ENCODE results near the gene BTNL8. TPM values are rescaled to one million over a fixed set of nuclear protein-coding genes. Genes with fewer than 3 reads are reported as not detected.
"Not testable (repeated sequence)": the region's sequence is repeated elsewhere in the genome, so short reads cannot be mapped to it uniquely, and the experiment has no call there.

Gene BTNL8
- polyA plus RNA-seq, 1 experiment: not detected

- ChIA-PET POLR2A (no interaction called here), CTCF (no interaction called here)
- no peaks in the 10 kb centered on the region for H3K27me3 ChIP-seq (ENCODE audit: control insufficient read depth, insufficient read depth, low read length)
- no peak for TF ChIP-seq CTCF (IDR thresholded peaks at IDR 0.05; ENCODE audit: insufficient read depth, low read depth, low read length)
- DNase-seq (ENCODE audit: low read depth): no peak
- H3K36me3 ChIP-seq (ENCODE audit: control insufficient read depth, insufficient read depth, low read length): no peaks in the 10 kb centered on the region
- H3K4me3 ChIP-seq (ENCODE audit: low read depth, low read length): no peak overlapping the region
Observed at GRCh38 chr5:180875860-180876426, 23.0 kb upstream of the BTNL8 start.

GRCh38 chr5:180885845-180886529 lies 13.0 kb upstream of the BTNL8 start:
- CTCF ChIA-PET: interaction anchor here (1.4 kb wide), 1 partner anchor 17 kb away, joined by 5 read pairs; no protein-coding TSS in a partner anchor
- POLR2A ChIA-PET; H3K27me3 ChIP-seq (ENCODE audit: control insufficient read depth, insufficient read depth, low read length); H3K36me3 ChIP-seq (ENCODE audit: control insufficient read depth, insufficient read depth, low read length); H3K4me3 ChIP-seq (ENCODE audit: low read depth, low read length); DNase-seq (ENCODE audit: low read depth): not testable (repeated sequence)

GRCh38 chr5:180889381-180889780 lies 9.6 kb upstream of the BTNL8 start:
- Histone ChIP-seq H3K36me3 (ENCODE audit: control insufficient read depth, insufficient read depth, low read length) (no peaks in the 10 kb centered on the region), H3K27me3 (ENCODE audit: control insufficient read depth, insufficient read depth, low read length) (no peaks in the 10 kb centered on the region), H3K4me3 (ENCODE audit: low read depth, low read length) (no peak overlapping the region)
- POLR2A ChIA-PET: no interaction called here
- no peak for DNase-seq (ENCODE audit: low read depth)
- no peak for TF ChIP-seq CTCF (IDR thresholded peaks at IDR 0.05; ENCODE audit: insufficient read depth, low read depth, low read length)
- CTCF ChIA-PET: no interaction called here

- H3K36me3 ChIP-seq (ENCODE audit: control insufficient read depth, insufficient read depth, low read length); POLR2A ChIA-PET; H3K27me3 ChIP-seq (ENCODE audit: control insufficient read depth, insufficient read depth, low read length); DNase-seq (ENCODE audit: low read depth); H3K4me3 ChIP-seq (ENCODE audit: low read depth, low read length); CTCF ChIA-PET: not testable (repeated sequence)
Observed at GRCh38 chr5:180895330-180895729, 3.6 kb upstream of the BTNL8 start.

- CTCF ChIA-PET: no interaction called here
- no peak for DNase-seq (ENCODE audit: low read depth)
- Histone ChIP-seq H3K27me3 (ENCODE audit: control insufficient read depth, insufficient read depth, low read length) (no peaks in the 10 kb centered on the region), H3K36me3 (ENCODE audit: control insufficient read depth, insufficient read depth, low read length) (no peaks in the 10 kb centered on the region), H3K4me3 (ENCODE audit: low read depth, low read length) (no peak overlapping the region)
- POLR2A ChIA-PET: no interaction called here
- TF ChIP-seq CTCF (IDR thresholded peaks at IDR 0.05; ENCODE audit: insufficient read depth, low read depth, low read length): no peak
Observed at GRCh38 chr5:180900178-180900577, 1.2 kb downstream of the BTNL8 start.

- no peaks in the 10 kb centered on the region for H3K36me3 ChIP-seq (ENCODE audit: control insufficient read depth, insufficient read depth, low read length)
- no peak overlapping the region for H3K4me3 ChIP-seq (ENCODE audit: low read depth, low read length)
- DNase-seq (ENCODE audit: low read depth): no peak
- CTCF ChIA-PET: no interaction called here
- no peaks in the 10 kb centered on the region for H3K27me3 ChIP-seq (ENCODE audit: control insufficient read depth, insufficient read depth, low read length)
- POLR2A ChIA-PET: no interaction called here
- TF ChIP-seq CTCF (IDR thresholded peaks at IDR 0.05; ENCODE audit: insufficient read depth, low read depth, low read length): no peak
Observed at GRCh38 chr5:180901319-180902009, 2.5 kb downstream of the BTNL8 start.

Measured in BJ (cell line).